Measurements from ENCODE around the gene CTDSPL. TPM values are rescaled to one million over a fixed set of nuclear protein-coding genes. Genes with fewer than 3 reads are reported as not detected.

CTDSPL gene
- total and polyA plus RNA-seq, 2 of the 8 experiments (the other 6 are each of a cell fraction or from before 2014, with no cell fraction given), result 20.3 to 42.2 TPM

DNA sequence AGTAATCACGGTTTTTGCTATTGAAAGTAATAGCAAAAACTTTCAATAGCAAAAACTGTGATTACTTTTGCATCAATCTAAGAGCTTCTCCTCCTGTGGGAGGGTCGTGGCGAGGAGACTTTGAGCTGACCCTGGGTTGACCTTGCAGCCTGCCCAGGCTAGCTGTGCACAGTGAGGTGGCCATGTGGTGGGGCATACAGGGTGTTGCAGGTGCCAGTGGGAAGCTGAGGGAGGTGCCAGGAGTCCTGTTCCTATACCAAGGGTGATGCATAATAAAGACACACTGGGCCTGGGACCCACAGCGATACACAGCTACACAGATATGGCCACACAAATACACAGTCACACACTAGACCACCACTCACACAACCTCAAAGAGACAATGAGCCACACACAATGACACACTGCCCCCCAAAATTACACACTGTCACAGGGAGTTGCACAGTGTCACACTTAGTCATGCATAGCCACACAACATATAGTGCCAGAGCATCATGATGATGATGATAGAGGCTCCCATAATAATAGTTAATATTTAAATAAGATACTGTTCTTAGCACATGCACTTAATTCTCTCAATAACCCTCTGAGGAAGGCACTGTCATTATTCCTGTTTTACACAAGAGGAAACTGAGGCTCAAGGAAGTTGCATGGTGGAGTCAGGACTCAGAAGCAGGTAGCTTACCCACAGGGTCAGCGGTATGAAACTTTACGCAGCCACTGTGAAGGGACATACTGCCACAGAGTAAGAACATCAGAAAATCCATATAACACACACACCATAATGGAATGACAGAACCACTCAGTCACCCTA lies 161.4 kb downstream of the CTDSPL start:
- Histone ChIP-seq H3K18ac (ENCODE audit: extremely low read depth, low read length) (no peak overlapping the region), H3K79me1 (ENCODE audit: low read depth, low read length) (no peaks in the 10 kb centered on the region; the same call in 1 of the 2 replicates), H3K23ac (ENCODE audit: insufficient read length) (no peak overlapping the region), H3K4me1 (replicated peaks in 1 of 4; ENCODE audit: control insufficient read depth in 3 of 4, insufficient read depth in 4 of 4, low read length in 3 of 4) (peaks cover 0 to 6% (median 2%) of the 10 kb centered on the region in 4 experiments; a peak in 4 of 7 replicates), H2BK15ac (ENCODE audit: low read length) (no peak overlapping the region), H2BK5ac (ENCODE audit: low read depth, low read length) (no peak overlapping the region), H3K9me3 (ENCODE audit: insufficient read depth in 2 of 2, low read depth in 1 of 2, low read length in 1 of 2) (no peaks in the 10 kb centered on the region), H3K56ac (replicated peaks; ENCODE audit: insufficient read length, low read depth, low read length) (no peak overlapping the region), H2AFZ (ENCODE audit: low read length) (no peak overlapping the region), H2BK120ac (replicated peaks; ENCODE audit: low read depth, low read length) (no peak overlapping the region), H3K23me2 (ENCODE audit: low read depth, low read length) (peaks cover 6% of the 10 kb centered on the region; the same call in 1 of the 2 replicates), H3K27me3 (replicated peaks in 1 of 4; ENCODE audit: control insufficient read depth in 3 of 4, extremely low read depth in 1 of 4, insufficient read depth in 3 of 4, low read length in 3 of 4) (peaks cover 9 to 26% (median 23%) of the 10 kb centered on the region in 4 experiments), H3K4me3 (ENCODE audit: extremely low read depth in 1 of 4, insufficient read depth in 2 of 4, low read depth in 3 of 4, low read length in 4 of 4) (peak overlapping the region in 2 of 4 experiments; percentile 63 to 77; a peak in 1 of 8 replicates), H3K9ac (replicated peaks in 1 of 4; ENCODE audit: extremely low read depth in 1 of 4, low read depth in 3 of 4, low read length in 3 of 4) (no peak overlapping the region), H4K5ac (ENCODE audit: insufficient read length, low read depth, low read length) (no peak overlapping the region), H2BK20ac (ENCODE audit: low read length) (no peak overlapping the region), H3K79me2 (ENCODE audit: control insufficient read depth in 1 of 2, insufficient read depth in 2 of 2, low read length in 2 of 2) (no peaks in the 10 kb centered on the region), H4K8ac (ENCODE audit: extremely low read depth, insufficient read depth, low read length) (no peak overlapping the region; the same call in 1 of the 2 replicates), H3K36me3 (ENCODE audit: control insufficient read depth in 2 of 4, insufficient read depth in 4 of 4, low read length in 3 of 4) (no peaks in the 10 kb centered on the region), H2AK5ac (ENCODE audit: low read depth, low read length) (0 out of 2 replicates have a peak overlapping the region, but pooled peaks have one; percentile 5), H4K91ac (replicated peaks; ENCODE audit: insufficient read length, low read length) (no peak overlapping the region), H2BK12ac (ENCODE audit: low read depth, low read length) (no peak overlapping the region), H3K14ac (ENCODE audit: insufficient read length) (no peak overlapping the region), H3K27ac (ENCODE audit: low read depth, low read length) (no peak overlapping the region), H4K20me1 (replicated peaks in 1 of 2; ENCODE audit: control insufficient read depth in 1 of 2, insufficient read depth in 2 of 2, low read length in 2 of 2) (peaks cover 8 to 16% of the 10 kb centered on the region in 2 experiments), H3K4ac (replicated peaks; ENCODE audit: insufficient read length, low read depth, low read length) (no peak overlapping the region), H3K4me2 (ENCODE audit: insufficient read depth in 1 of 2, low read depth in 2 of 2, low read length in 2 of 2) (peak overlapping the region; percentile 80 to 94; a peak in 3 of 4 replicates)
- ChIA-PET POLR2A (ENCODE audit: partially characterized antibody) (no interaction called here), CTCF (ENCODE audit: partially characterized antibody) (interaction anchor here (1.3 to 4.3 kb wide), 4 partner anchors 14 to 56 kb away, joined by 4 to 54 read pairs (median 10); no protein-coding TSS in a partner anchor)
- WGBS, 2 experiments (ENCODE audit: extremely low coverage in 1 of 2, insufficient coverage in 1 of 2, insufficient read length in 1 of 2, insufficient replicate concordance in 2 of 2, low coverage in 1 of 2, low lambda C conversion rate in 2 of 2, missing lambda C conversion rate in 1 of 2), result 78% methylated on average over 6 of the region's 6 CpGs; no CpG with 5 or more reads in 1 of the 2 experiments
- FAIRE-seq (no peak), DNase-seq (ENCODE audit: low read depth in 1 of 2, low spot score in 2 of 2) (no peak)
- TF ChIP-seq CREB1 (IDR thresholded peaks at IDR 0.05), result no peak
- no peak for TF ChIP-seq SIN3A (conservative IDR thresholded peaks at IDR 0.05 in 1 of 2, IDR thresholded peaks at IDR 0.05 in 1 of 2; ENCODE audit: low read depth in 1 of 2, low read length in 2 of 2)
- no peak for TF ChIP-seq KDM1A (IDR thresholded peaks at IDR 0.05; ENCODE audit: borderline replicate concordance, low read length)
- TF ChIP-seq CBX8 (IDR thresholded peaks at IDR 0.05; ENCODE audit: borderline replicate concordance, low read depth, low read length), result no peak
- TF ChIP-seq SIX5 (IDR thresholded peaks at IDR 0.05; ENCODE audit: low read depth, low read length), result no peak
- TF ChIP-seq SAP30 (IDR thresholded peaks at IDR 0.05; ENCODE audit: insufficient read depth, insufficient replicate concordance, low read length), result no peak
- TF ChIP-seq RXRA (IDR thresholded peaks at IDR 0.05; ENCODE audit: insufficient read depth, low read depth, low read length), result no peak
- TF ChIP-seq YY1 (IDR thresholded peaks at IDR 0.05; ENCODE audit: low read depth, low read length), result no peak
- TF ChIP-seq NRF1 (IDR thresholded peaks at IDR 0.05; ENCODE audit: low read depth, low read length), result no peak
